ENCODE measurements around the gene HOXA3.

DNA sequence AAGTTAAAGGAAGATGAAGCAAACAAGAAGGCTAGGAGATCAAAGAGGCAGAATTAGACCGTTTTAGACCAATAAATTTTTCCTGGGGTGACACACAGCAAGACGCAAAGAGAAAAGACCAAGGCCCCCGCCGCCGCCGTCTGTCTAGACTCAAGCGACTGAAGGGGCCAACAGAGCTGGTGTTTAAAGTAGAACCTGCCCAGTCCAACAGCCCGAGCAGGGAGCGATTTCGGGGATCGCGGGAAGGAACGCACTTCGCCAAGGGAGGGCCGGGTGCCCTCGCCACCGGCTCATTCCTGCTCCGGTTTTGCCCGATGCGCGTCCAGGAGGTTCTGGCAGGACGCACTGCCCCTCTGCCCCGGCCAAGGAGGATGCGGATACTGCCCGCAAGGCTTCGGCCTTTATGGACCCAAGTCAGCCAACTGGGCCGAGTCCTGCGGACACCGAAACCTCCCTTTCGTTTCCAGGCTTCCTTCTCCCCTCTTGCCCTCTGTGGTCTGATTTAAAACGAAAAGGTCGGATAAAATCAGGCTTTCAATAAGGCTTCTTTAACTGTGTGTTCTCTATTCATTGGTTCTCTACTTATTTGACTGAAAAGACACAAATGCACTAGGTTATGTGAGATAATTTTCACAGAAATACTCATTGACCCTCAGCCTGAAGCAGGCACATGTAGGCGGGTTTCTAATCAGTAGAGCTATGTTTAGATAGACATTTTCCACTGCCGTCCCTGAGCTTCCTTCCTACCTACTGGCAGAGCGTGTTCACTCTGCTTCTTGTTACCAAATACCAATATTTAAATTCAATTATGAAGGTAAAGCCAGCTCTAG lies 6.3 kb upstream of the HOXA3 start:
- no peak for TF ChIP-seq POLR2A (IDR thresholded peaks at IDR 0.05)
- TF ChIP-seq, protein P1, sequence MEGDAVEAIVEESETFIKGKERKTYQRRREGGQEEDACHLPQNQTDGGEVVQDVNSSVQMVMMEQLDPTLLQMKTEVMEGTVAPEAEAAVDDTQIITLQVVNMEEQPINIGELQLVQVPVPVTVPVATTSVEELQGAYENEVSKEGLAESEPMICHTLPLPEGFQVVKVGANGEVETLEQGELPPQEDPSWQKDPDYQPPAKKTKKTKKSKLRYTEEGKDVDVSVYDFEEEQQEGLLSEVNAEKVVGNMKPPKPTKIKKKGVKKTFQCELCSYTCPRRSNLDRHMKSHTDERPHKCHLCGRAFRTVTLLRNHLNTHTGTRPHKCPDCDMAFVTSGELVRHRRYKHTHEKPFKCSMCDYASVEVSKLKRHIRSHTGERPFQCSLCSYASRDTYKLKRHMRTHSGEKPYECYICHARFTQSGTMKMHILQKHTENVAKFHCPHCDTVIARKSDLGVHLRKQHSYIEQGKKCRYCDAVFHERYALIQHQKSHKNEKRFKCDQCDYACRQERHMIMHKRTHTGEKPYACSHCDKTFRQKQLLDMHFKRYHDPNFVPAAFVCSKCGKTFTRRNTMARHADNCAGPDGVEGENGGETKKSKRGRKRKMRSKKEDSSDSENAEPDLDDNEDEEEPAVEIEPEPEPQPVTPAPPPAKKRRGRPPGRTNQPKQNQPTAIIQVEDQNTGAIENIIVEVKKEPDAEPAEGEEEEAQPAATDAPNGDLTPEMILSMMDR (IDR thresholded peaks at IDR 0.05 in 8 of 11, conservative IDR thresholded peaks at IDR 0.05 in 3 of 11) = no peak

Measured in spleen (tissue), 7 donors.